ENCODE results near the gene TFG.

The TFG gene

DNA sequence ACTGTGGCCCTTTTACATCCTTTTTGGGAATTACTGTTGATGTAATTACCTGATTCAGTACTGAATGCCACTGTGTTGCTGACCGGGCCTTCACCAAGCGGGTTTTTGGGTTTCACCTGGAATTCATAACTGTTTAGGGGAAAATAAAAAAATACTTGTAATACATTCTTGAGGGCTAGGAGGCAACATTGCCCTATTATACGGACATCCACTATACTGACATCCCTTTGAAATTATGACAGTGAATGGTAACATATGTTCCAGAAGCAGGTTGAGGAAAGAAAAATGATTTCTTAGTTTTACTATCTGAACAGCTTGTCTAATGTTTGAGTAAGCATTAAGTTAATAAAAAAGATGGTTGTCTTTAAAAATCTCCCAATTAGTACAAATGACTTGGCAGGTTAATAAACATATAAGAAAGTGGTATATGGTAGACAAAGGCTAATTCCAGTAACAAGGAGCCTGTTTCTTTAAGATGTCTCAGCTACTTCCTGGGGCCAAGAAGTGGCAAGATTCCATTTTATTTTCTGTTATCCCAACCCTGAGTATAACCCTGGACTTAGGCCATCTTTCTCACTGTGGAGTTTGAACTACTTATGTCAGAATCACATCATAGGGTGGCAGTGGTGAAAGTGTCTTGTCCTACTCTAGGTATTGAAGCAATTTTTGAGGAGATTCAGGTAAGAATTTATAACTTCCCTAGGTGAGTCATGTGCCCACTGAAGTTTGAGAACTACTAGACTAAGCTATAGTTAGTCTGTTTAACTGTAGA, 45.5 kb downstream of the TFG start:
- DNase-seq (ENCODE audit: low read depth, low spot score): no peak

DNA sequence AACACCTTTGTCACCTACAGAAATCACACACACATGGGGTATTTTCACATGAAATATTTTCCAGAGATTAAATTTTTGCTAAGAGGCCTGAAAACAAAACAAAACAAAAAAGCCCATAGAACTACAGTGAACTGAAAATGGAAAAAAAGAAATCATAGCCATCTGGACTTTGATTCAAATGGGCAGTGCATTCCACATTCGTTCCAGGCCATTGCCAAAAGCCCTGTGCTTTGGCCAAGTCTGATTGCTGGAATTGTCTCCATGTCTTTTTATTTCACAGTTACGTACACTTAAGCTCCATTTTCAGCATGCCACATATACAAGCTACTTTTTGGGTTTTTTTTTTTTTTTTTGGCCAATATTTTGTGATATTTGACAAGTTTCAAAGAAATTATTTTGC, 47.1 kb downstream of the TFG start:
- no peak for DNase-seq (ENCODE audit: low read depth, low spot score)

DNA sequence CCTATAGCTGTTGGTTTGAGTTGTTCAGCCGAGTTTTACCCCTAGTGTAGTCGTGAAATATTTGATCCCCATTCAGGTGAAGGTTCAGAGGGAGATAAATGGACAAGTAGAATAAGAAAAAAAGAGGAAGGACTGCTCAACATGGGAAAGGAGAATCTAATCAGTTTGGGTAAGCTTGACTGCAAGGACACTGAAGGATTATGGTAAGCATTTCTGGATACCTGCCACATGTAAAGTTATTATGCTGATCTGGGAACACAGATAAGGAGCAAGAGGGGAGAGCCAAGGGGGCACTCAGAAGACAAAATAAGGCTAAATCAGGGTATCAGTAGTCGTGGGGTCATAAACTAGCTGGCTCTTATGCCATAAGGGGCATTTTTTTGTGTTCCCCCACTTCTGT, 49.9 kb downstream of the TFG start:
- no peak for DNase-seq (ENCODE audit: low read depth, low spot score)

DNA sequence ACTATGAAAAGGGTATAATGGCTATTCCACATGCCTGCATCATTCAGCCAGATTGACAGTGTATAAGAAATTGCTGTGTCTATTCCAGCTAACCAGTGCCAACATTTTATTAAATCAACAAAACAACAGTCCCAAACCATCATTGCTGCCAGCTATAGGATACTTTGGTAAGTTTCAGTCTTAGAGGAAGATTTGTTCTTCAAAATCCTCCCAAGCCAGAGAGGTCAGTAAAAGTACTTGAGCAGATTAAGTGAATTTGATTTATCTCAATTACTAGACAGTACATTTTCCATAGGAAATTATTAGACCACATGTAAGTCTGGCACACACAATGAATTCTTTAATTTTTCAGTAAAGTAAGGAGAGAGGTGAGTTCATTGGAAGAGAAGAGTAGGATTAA, 50.7 kb downstream of the TFG start:
- no peak for DNase-seq (ENCODE audit: low read depth, low spot score)

DNA sequence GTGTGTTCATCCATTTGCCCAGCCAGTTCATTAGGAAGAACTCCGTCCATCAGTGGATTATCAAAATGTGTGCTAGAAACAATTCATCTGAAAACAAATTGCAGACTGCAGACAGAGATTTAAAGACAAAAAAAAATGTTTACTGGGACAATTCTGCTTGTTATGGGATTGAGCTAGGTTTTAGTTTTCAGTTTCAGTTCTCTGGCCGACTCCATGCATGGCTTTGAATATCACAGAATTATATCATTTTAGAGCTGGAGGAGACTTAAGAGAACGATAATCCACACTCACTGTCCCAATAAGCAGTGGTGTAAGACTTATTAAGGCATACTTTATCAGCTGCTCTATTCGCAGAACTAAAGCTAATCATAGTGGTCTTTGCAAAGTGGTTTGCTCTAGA, 51.1 kb downstream of the TFG start:
- no peak for DNase-seq (ENCODE audit: low read depth, low spot score)

DNA sequence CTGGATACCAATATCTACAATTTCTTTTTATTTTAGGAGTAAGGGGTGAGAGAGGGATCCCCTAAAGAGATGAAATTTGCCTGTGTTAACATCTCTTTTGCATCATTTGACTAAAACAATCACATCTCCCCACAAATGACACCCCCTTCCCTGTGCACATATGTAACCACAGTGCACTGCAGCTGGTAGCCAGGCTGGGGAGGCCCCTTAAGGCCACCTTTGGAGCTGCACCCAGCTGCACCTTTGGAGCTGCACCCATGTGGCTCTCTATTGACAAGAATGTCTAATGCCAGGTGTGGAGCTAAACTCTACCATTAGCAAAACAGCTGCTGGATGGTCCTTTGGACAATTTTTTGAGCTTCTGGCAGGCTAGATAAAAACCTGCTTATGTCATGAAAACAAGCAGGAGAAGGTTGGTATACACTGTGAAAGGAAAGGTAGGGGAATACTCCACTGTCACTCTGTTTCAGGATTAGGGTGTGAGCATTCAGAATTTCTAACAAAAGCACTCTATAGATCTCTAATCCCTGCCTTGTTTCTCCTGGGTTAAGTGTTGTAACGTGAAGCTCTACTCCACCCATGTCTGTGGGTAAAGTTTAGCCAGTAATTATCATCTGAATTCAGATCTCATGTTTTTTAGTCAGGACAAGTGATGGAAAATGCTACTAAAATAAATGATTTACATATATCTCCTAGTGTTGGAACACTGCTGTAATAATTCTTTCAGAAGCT, 52.1 kb downstream of the TFG start:
- no peak for DNase-seq (ENCODE audit: low read depth, low spot score)

DNA sequence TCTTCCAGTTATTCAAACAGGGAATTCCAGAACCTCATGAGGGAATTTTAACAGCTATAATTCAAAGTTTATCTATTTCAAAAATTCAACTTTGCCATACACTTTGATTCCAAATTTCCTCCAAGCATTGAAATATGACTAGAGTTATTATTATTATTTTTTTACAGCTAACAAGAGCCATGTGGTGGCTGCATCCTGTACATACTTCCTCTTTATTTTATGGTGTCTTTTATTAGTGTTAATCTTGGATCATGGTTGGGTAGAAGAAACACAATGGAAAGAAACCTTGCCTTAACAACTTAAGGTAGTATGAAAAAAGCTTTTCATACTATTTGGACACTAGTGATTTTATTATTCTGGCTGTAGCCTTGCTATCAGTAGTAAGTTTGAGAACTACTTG, 52.7 kb downstream of the TFG start:
- DNase-seq (ENCODE audit: low read depth, low spot score): no peak

DNA sequence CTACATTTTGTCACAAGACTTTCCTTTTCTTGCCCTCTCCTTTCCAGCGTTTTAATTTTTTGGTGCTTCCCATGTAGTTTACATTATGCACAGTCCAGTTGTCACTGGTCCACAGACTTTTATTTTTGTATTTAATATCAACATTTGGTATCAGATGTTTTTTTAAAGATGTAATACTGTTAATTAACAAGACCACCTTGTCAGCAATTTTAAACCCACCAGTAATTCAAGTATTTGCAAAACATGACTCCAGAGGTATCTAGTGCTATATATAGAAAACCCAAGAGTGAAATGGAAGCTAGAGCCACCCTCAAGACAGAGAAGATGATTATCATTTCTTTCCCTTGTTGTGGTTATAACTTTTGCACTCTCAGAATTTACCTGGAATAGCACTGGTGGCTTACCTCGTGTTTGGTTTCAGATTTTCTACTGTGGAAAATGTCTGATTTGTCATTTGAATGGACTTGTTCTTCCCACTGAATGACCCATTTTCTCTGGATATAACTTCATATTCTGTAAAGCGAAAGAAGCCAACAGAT, 56.2 kb downstream of the TFG start:
- no peak for DNase-seq (ENCODE audit: low read depth, low spot score)

DNA sequence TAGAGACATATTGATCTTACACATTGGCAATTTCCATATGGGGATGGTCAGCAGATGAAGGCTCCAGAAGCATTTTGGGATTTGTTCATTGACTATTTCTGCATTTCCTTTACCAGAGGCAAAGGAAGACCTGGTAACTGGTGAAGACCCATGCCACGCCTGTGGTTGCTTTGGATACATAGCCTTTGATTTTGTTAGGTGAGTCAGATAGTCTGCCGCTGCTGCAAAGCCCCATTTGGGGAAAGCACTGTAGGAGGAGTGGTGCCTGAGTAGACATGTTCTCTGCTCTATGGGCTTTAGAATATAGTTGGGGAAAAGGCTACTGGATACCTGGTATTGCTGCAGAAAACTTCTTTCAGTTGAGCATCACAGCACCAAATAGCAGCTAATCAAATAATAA, 56.8 kb downstream of the TFG start:
- DNase-seq (ENCODE audit: low read depth, low spot score): no peak

DNA sequence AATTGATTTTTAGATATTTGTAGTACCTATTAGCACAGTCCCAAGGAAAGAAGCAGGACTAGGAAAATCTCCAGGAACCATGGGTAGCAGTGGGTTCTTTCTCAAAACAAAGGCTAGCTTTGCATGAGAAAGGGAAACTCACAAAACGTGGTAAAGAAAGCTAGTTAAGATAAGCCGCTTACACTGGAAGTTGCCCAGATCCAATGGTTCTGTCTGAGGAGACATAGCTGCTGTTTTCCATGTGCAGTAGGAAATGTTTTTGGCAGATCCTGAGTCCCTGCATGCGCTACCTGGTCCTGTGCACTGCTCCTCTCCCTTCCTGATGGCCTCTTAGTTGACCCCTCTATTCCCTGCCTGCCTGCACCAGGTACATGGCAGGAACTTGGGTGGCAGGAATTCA, 60.4 kb downstream of the TFG start:
- DNase-seq (ENCODE audit: low read depth, low spot score): no peak

DNA sequence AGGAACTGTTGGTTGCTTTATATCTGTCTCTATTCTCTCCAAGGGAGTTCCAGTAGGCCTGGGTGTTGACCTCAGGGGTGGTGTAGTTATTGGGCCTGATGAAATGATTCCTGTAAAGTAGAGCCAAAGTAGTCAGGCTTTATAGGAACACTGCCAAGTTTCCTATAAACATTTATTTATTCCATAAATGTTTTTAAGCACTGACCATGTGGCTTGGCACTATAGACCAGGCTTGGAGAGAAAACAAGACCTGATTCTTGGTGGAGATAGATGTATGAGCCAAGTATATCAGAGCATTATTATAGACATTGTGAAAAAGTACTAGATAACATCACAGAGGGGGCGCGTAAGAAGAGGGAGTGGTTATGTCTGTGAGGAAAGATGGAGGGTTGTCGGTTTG, 65.9 kb downstream of the TFG start:
- no peak for DNase-seq (ENCODE audit: low read depth, low spot score)

DNA sequence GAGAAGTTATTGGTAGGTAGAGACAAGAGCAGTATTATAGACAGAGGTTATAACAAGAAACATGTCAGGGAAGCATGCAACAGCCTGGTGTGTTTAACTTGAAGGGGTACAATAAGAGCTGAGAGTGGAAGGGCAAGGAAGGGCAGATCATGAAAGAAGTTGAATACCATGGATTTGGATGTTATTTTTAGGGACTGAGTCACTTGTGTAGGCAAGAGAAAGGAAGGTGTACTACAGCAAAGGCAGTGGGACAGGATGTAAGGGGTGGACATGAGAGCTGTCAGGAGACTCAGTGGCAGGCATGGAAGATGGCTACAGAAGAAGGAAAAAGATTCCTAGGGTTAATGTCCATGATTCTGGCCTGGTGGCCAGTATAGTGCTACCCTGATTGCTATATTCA, 66.4 kb downstream of the TFG start:
- DNase-seq (ENCODE audit: low read depth, low spot score): no peak

DNA sequence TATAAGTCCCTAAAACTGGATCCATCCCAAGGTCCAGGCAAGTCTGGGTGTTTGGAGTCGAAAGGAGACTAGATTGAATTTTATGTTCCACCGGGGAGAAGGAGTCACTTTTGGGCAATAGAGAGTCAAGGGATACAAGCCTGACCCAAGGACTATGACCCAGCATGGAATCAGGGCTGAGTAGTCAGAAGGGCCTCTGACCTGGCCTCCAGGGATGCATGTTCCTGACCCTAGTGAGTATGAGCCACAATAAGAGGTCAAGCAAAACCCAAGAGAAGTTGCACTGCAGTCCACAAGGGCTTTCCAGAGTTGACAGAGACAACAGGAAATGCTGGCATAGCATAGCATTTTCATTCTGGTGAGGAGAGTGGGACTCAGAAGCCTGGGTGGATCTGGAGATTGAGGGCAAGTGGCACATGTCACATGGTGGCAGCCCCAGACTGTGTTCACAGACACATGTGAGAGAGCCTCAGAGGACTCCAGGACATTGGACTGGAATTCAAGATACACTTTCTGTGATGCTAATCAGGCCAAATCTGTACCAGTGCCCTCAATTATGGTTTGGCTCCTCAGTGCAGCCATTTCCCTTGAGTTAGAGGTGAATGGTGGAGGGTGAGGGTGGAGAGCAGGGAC, 66.9 kb downstream of the TFG start:
- no peak for DNase-seq (ENCODE audit: low read depth, low spot score)

DNA sequence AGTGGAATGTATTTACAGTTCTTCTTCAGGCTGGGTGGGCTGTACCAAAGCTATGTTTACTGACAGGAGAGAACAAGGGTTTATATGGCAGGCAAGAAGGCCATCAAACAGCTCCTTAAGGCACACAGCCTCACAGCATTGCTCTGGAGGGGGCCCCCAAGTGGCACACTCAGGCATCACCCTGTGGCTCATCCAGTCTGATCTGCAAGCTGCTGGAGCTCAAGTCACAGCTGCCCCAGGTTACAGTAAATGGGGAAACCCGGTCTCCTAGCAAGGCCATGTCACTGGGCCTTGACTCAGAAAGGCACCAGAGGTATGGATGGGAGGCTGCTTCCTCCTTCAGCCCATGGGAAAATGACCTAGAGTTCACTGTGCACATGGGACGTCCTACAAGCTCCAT, 67.5 kb downstream of the TFG start:
- no peak for DNase-seq (ENCODE audit: low read depth, low spot score)

DNA sequence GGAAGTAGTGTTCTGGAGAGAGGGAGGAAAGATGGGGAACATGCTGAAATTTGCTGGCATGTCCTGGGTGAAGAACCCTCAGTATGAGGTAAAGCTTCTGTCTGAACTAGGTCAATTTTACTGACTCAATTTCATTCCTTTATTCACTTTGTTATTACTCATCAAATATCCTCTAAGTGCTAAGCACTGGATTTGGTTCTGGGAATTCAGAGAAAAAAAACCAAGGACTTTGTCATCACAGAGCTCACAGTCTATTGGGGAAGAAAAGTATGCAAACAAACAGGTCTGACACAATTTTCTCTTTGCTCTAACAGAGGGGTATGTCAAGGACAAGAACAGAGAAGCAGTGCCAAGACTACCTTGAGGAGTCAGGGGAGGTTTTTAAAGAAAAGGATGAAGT, 68.0 kb downstream of the TFG start:
- DNase-seq (ENCODE audit: low read depth, low spot score): no peak

DNA sequence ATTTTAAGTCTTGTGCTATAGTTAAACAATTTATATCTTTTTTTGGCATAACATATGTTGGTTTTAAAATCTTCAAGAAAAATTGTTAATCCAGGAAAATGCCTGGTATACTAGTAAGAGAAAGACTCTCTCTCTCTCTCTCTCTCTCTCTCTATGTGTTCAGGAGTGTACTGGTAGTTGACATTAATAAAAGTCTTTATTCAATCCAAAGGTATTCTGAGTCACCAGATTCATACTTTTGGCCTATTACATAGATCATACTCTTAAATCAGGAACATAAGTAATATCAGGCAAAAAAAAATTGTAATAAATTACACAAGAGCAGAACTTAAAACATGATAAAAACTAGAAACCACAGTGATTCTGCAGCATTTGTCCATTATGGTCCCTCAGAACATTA, 70.2 kb downstream of the TFG start:
- no peak for DNase-seq (ENCODE audit: low read depth, low spot score)

DNA sequence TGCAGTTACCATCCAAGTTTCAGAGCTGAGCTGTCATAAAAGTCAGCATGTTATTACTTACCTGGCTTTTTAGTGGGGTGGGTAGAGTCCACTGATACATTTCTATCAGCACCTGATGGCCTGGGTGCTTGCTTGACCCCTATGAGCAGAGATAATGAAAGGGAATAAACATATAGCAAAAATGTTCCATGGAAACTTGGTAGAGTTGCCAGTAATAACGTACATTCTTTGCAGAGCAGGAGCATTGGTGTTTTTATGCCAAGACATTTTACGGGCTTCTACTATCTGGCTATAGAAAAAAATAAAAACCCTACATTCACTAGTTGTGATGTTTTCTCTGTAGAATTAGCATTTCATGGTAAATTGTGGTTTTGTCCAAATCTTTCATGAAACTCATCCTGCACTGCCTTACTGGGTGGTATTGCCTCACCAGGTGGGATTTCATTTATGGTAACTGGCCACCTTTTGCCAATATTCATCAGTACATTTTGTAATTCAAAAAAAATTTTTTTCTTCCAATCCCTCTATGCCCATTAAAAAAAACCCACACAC, 70.9 kb downstream of the TFG start:
- DNase-seq (ENCODE audit: low read depth, low spot score): no peak

DNA sequence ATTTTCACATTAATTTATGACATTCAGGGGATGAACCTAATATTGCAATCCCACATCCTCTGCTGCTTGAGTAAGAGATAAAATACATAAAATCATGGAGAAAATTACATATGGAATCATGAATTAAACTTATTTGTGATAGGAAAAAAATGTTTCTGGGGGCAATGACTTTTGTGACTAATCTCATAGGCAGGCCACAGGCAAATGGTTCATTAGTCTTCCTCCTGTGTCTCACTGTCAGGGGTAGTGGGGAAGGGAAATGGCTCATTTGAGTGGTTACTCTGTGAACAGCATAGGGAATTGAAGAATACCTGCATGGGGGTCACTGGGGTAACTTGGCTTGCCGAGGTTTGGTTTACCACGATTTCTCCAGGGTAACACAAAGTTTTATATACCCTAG, 72.0 kb downstream of the TFG start:
- no peak for DNase-seq (ENCODE audit: low read depth, low spot score)

DNA sequence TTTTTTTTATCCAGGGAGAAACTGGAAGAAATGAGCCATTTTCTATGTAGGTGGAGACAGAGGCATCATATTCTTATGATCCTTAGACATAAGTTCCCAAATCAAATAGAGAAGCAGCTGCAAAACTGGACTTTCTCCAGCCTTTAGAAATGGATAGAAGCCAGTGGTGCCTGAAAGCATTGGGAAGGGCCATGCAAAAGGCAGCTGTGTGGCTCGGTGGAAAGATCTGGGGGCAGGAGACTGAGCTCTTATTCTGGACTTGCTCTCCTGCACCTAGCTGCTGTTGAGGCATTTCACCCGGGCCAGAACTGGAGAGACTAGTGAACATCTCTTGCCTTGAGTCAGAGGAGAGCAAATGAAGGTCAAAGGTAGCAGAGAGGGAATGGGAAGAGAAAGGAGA, 73.1 kb downstream of the TFG start:
- no peak for DNase-seq (ENCODE audit: low read depth, low spot score)

DNA sequence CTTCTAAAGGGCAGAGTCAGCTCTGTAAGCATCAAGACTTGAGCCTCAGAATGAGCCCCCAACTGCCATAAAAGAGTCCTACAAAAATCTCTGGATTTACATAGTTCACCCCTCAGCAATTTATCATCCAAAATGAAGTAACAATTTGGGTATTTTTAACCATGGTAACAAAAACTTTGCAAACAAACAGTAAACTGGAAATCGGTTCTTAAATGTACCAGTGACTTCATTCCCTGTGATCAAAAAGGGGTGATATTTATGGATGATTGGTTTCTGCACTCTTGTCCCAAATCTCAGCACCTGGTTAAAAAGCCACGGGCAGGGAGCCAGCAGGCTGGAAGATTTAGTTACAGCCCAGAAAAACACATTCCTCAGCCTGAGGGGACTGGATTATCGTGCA, 73.6 kb downstream of the TFG start:
- DNase-seq (ENCODE audit: low read depth, low spot score): no peak

DNA sequence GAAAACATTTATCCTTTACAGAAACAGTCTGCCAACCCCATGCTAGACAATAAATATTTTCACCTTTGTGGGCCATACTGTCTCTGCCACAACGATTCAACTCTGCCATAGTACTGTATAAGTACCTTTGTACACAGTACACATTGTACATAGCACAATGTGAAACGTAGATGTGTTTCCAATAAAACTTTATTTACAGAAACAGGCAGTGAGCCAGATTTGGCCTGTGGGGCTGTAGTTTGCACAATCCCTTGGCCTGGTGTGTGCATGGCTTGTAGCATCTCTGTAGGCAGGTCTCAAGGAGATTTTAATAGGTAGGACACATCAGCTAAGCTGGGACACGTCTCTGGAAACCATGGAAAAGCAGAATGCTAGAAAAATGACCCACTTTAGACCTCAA, 74.3 kb downstream of the TFG start:
- no peak for DNase-seq (ENCODE audit: low read depth, low spot score)

DNA sequence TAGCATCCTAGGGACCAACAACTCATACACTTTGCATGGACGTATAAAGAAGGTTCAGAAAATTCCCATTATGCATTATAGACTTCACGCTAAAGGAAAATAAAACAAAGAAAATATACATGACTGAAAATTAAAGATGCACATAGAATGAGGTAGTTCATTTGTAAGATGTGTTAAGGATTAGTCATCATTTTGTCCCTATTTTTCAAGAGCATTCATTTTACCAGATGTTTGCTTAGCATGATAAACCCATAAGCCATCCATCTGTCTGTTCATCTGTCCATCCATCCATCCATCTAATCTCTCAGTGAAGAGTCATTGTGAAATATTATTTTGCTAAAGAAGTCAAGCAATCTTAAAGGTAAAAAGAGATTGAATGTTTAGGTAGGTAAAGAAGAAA, 80.3 kb downstream of the TFG start:
- no peak for DNase-seq (ENCODE audit: low read depth, low spot score)

DNA sequence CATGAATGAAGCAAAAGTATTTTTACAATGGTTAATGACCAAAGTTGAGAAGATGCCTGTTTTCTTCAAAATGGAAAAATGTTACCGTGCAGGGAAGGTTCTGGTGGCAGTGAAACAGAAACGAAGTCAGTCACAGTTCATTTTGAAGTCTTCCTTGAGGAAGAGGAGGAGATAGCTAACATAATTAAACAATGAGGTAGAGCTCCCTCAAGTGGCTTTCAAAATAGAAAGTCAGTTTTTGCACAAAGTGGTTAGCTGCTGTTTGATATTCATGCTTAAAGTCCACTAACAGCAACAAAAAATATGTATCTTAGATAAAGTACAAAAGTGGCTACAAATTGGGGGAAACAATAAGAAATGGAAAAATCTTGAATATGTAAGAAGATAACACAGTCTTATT, 87.3 kb downstream of the TFG start:
- DNase-seq (ENCODE audit: low read depth, low spot score): peak; percentile 13

All from smooth muscle cell of the brain vasculature (primary cell).